Bronchial epithelial cell (primary cell): ENCODE results near the gene BLNK. TPM values are rescaled to one million over a fixed set of nuclear protein-coding genes. Genes with fewer than 3 reads are reported as not detected.
A peak's percentile ranks its signal among the peaks of the same experiment; 100 is the strongest.

Experiments used
- DNase-seq: peaks from one replicate; pipeline ENCODE4 v3.0.0-alpha.2; 2010; ENCODE audit warnings: low read depth
- FAIRE-seq: peaks from 2 replicates; lab custom pipeline; 2011; peaks lifted over from hg19 to GRCh38; lab: Jason Lieb, UNC
- H3K27me3 ChIP-seq: 2 replicates; pipeline ENCODE4 v1.5.1; 2011; ENCODE audit warnings: low read length; ENCODE audit not compliant: control insufficient read depth, insufficient read depth
- H3K36me3 ChIP-seq: 2 replicates; pipeline ENCODE4 v1.5.1; 2011; ENCODE audit warnings: low read length; ENCODE audit not compliant: control insufficient read depth, insufficient read depth
- H3K4me3 ChIP-seq: 2 replicates; pipeline ENCODE4 v1.5.1; 2011; ENCODE audit warnings: mild to moderate bottlenecking, low read depth, low read length, control low read depth
- CTCF ChIP-seq: IDR thresholded peaks from 2 replicates; pipeline ENCODE4 v1.5.1; 2011; ENCODE audit warnings: mild to moderate bottlenecking, moderate library complexity, low read length, control low read depth, inconsistent platforms; ENCODE audit not compliant: insufficient read depth, severe bottlenecking
- total RNA-seq: library from RNA; depleted of rRNA; stranded (reverse); fragments of >200 nt; gene quantifications from 2 replicates; pipeline ENCODE4 v1.2.1, GENCODE V29; 2014

BLNK gene
- total RNA-seq, 1 donor from 2014 or later: 2.6 TPM

- FAIRE-seq: no peak
- Histone ChIP-seq H3K4me3 (no peak overlapping the region), H3K27me3 (no peaks in the 10 kb centered on the region), H3K36me3 (no peaks in the 10 kb centered on the region)
- no peak for TF ChIP-seq CTCF
- no peak for DNase-seq
Measured at GRCh38 chr10:96285331-96285752, 14.0 kb upstream of the BLNK start.

GRCh38 chr10:96283756-96284155 lies 12.4 kb upstream of the BLNK start:
- no peak for TF ChIP-seq CTCF
- FAIRE-seq (no peak), DNase-seq (no peak)
- H3K36me3 ChIP-seq: no peaks in the 10 kb centered on the region
- H3K4me3 ChIP-seq: no peak overlapping the region
- H3K27me3 ChIP-seq: no peaks in the 10 kb centered on the region

GRCh38 chr10:96283351-96283750 lies 12.0 kb upstream of the BLNK start:
- DNase-seq: no peak
- Histone ChIP-seq H3K27me3 (no peaks in the 10 kb centered on the region), H3K36me3 (no peaks in the 10 kb centered on the region), H3K4me3 (no peak overlapping the region)
- FAIRE-seq: no peak
- TF ChIP-seq CTCF: no peak

- TF ChIP-seq CTCF: no peak
- no peaks in the 10 kb centered on the region for H3K36me3 ChIP-seq
- peak; percentile 54 for DNase-seq
- no peaks in the 10 kb centered on the region for H3K27me3 ChIP-seq
- FAIRE-seq: no peak
- H3K4me3 ChIP-seq: no peak overlapping the region
Measured at GRCh38 chr10:96281444-96282029, 10.2 kb upstream of the BLNK start.

- no peak for TF ChIP-seq CTCF
- no peaks in the 10 kb centered on the region for H3K27me3 ChIP-seq
- DNase-seq: peak; percentile 90
- peak; percentile 52 for FAIRE-seq
- H3K36me3 ChIP-seq: no peaks in the 10 kb centered on the region
- no peak overlapping the region for H3K4me3 ChIP-seq
Measured at GRCh38 chr10:96280859-96281258, 9.5 kb upstream of the BLNK start.

GRCh38 chr10:96279191-96279641 lies 7.8 kb upstream of the BLNK start:
- TF ChIP-seq CTCF: no peak
- Histone ChIP-seq H3K36me3 (no peaks in the 10 kb centered on the region), H3K27me3 (no peaks in the 10 kb centered on the region), H3K4me3 (no peak overlapping the region)
- no peak for DNase-seq
- no peak for FAIRE-seq
